Measurements from ENCODE around the gene DNAJC30.
"Not testable (repeated sequence)": the region's sequence is repeated elsewhere in the genome, so short reads cannot be mapped to it uniquely, and the experiment has no call there.

DNAJC30 gene

GRCh38 chr7:73717025-73717807 lies 34.0 kb upstream of the DNAJC30 start:
- no peak overlapping the region for H3K4me3 ChIP-seq
- peak overlapping the region in 1 of 2 donors; percentile 26 for H3K27ac ChIP-seq
- DNase-seq (ENCODE audit: low spot score): no peak
- no peak for TF ChIP-seq CTCF (IDR thresholded peaks at IDR 0.05)

GRCh38 chr7:73716318-73716890 lies 33.2 kb upstream of the DNAJC30 start:
- TF ChIP-seq CTCF (IDR thresholded peaks at IDR 0.05): no peak

GRCh38 chr7:73715648-73716317 lies 32.5 kb upstream of the DNAJC30 start:
- no peak overlapping the region for H3K4me3 ChIP-seq
- DNase-seq (ENCODE audit: low spot score): no peak
- no peak for TF ChIP-seq CTCF (IDR thresholded peaks at IDR 0.05)
- no peak overlapping the region for H3K27ac ChIP-seq

More at GRCh38 chr7:73716318-73716890, 33.2 kb upstream of the DNAJC30 start:
- DNase-seq (ENCODE audit: low spot score): no peak
- Histone ChIP-seq H3K27ac (no peak overlapping the region), H3K4me3 (no peak overlapping the region)

- not testable (repeated sequence) for DNase-seq (ENCODE audit: low spot score); H3K4me3 ChIP-seq; H3K27ac ChIP-seq
Measured at GRCh38 chr7:73713319-73713718, 30.1 kb upstream of the DNAJC30 start.

- TF ChIP-seq CTCF (IDR thresholded peaks at IDR 0.05): no peak
- Histone ChIP-seq H3K4me3 (no peak overlapping the region), H3K27ac (no peak overlapping the region)
- DNase-seq (ENCODE audit: low spot score): no peak
Measured at GRCh38 chr7:73712773-73713172, 29.5 kb upstream of the DNAJC30 start.

GRCh38 chr7:73708961-73709549 lies 25.8 kb upstream of the DNAJC30 start:
- H3K27ac ChIP-seq: no peak overlapping the region
- no peak for TF ChIP-seq CTCF (IDR thresholded peaks at IDR 0.05)
- no peak for DNase-seq (ENCODE audit: low spot score)
- H3K4me3 ChIP-seq: no peak overlapping the region

GRCh38 chr7:73707045-73707631 lies 23.9 kb upstream of the DNAJC30 start:
- no peak for DNase-seq (ENCODE audit: low spot score)
- Histone ChIP-seq H3K4me3 (no peak overlapping the region), H3K27ac (no peak overlapping the region)
- no peak for TF ChIP-seq CTCF (IDR thresholded peaks at IDR 0.05)
